ENCODE measurements around the gene SORL1-AS1.

GRCh38 chr11:121488170-121488569 lies 35.4 kb upstream of the SORL1-AS1 start:
- TF ChIP-seq CTCF (IDR thresholded peaks at IDR 0.05) (no peak), POLR2A (IDR thresholded peaks at IDR 0.05) (no peak)
